ENCODE measurements around the gene GRPR. TPM values are rescaled to one million over a fixed set of nuclear protein-coding genes. Genes with fewer than 3 reads are reported as not detected.

The GRPR gene
- total RNA-seq, 1 donor from 2014 or later, result 0.27 TPM

GRCh38 chrX:16202943-16203342 is 79.6 kb downstream of the GRPR start:
- no peaks in the 10 kb centered on the region for H3K36me3 ChIP-seq
- no peaks in the 10 kb centered on the region for H3K27me3 ChIP-seq (ENCODE audit: low read depth)
- DNase-seq, result no peak
- no peak overlapping the region for H3K27ac ChIP-seq
- no peaks in the 10 kb centered on the region for H3K4me1 ChIP-seq
- no peak overlapping the region for H3K4me3 ChIP-seq
- intact Hi-C loops (cut with DNase I), result no loop called here
- no peak for ATAC-seq
- TF ChIP-seq CTCF (IDR thresholded peaks at IDR 0.05), result no peak
- no peaks in the 10 kb centered on the region for H3K9me3 ChIP-seq

Other genes with a start within 250 kb of the GRPR start
- gene MAGEB17, start 43.9 kb downstream of the GRPR start, total RNA-seq, result not detected